Measurements from ENCODE around the gene SSBP3.
A peak's percentile ranks its signal among the peaks of the same experiment; 100 is the strongest.
"Not testable (repeated sequence)": the region's sequence is repeated elsewhere in the genome, so short reads cannot be mapped to it uniquely, and the experiment has no call there.

Gene SSBP3

DNA sequence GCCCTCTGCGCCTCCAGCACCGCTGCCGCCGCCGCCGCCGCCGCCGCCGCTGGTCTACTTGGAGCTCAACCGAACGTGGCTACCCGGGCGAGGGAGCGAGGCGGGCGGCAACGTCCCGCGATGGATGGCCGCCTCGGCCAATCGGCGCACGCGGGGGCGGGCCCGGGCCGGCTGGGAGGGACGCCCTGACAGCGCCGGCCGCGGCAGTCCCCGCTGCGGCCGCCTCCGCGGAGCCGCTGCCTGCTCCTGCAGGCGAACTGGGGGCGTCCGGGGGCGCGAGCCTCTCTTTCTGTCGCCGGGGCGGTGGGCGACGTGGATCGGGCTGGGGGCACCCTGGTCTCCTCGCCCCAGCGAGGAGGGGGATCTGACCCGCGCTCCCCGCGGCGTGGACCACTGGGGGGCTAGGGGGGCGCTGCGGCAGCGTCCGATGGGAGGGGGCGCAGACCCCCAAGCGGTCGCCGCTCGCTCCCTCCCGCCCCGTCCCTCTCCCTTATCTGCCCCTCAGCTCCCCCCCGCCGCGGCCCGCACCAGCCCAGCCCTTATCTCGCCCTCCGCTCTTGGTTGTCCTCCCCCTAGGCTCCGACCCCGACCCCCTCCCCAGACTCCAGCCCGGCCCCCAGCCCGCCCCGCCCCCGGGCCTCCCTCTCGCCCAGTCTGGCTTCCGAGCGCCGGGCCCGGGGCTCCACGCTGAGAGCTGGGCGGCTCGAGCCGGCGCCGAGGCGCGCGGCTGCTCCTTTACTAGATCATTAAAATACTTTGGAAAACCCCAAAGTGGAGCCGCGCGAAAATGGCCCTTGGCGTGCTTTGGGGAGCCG, at the start of gene SSBP3:
SSBP3 (minus strand) TSS at position 56 of the 815 bp plus-strand sequence.
- peak; percentile 84 to 90 for DNase-seq

DNA sequence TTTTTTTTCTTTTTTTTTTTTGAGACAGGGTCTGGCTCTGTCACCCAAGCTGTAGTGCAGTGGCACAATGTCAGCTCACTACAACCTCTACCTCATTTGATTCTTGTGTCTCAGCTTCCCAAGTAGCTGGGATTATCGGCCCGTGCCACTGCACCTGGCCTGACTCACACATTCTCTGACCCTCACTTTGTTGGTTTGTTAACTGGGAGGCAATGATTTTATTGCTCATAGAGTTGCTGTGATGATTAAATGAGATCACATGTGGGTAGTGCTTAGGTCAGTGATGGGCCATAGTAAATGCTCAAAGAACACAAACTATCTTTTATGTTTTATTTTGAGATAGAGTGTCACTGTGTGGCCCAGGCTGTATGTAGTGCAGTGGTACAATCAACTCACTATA, 47.3 kb upstream of the SSBP3 start:
- no peak for DNase-seq

DNA sequence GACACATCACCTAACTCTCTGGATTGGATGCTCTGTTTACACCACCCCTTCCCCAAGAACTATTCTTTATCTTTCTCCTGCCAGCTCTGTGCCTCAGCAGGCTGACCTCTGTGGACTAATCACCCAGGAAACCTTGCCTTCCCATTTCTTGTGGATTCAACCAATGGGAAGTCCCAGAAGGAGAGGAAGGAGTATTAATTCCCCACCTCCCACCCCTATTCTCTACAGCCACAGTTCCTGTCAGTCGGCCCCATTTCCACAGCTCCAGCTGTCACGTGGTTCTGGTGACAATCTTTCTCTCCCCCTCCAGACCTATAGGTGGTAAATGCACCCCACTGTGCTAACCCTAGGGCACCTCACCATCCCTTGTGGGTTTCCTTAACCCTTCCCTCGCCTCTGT, 46.8 kb upstream of the SSBP3 start:
- DNase-seq, result no peak

DNA sequence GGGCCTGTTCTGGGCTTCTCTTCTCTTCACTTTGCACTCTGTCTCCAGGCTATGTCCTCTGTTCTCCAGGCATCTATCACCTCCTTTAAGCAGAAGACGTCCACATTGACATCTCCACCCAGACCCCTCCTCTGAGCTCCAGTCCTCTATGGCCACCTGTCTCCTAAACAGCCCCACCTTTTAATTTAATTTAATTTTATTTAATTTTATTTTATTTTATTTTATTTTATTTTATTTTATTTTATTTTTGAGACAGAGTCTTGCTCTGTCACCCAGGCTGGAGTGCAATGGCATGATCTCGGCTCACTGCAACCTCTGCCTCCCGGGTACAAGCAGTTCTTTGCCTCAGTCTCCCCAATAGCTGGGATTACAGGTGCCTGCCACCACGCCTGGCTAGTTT, 43.2 kb upstream of the SSBP3 start:
- not testable (repeated sequence) for DNase-seq

DNA sequence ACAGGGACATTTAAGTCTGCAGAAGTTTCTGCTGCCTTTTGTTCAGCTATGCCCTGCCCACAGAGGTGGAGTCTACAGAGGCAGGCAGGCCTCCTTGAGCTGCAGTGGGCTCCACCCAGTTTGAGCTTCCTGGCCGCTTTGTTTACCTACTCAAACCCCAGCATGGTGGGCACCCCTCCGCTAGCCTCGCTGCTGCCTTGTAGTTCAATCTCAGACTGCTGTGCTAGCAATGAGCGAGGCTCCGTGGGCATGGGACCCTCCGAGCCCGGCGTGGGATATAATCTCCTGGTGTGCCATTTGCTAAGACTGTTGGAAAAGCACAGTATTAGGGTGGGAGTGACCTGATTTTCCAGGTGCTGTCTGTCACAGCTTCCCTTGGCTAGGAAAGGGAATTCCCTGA, 42.6 kb upstream of the SSBP3 start:
- DNase-seq, result not testable (repeated sequence)

DNA sequence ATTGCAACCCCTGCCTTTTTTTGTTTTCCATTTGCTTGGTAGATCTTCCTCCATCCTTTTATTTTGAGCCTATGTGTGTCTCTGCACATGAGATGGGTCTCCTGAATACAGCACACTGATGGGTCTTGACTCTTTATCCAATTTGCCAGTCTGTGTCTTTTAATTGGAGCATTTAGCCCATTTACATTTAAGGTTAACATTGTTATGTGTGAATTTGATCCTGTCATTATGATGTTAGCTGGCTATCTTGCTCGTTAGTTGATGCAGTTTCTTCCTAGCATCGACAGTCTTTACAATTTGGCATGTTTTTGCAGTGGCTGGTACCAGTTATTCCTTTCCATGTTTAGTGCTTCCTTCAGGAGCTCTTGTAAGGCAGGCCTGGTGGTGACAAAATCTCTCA, 40.9 kb upstream of the SSBP3 start:
- not testable (repeated sequence) for DNase-seq

DNA sequence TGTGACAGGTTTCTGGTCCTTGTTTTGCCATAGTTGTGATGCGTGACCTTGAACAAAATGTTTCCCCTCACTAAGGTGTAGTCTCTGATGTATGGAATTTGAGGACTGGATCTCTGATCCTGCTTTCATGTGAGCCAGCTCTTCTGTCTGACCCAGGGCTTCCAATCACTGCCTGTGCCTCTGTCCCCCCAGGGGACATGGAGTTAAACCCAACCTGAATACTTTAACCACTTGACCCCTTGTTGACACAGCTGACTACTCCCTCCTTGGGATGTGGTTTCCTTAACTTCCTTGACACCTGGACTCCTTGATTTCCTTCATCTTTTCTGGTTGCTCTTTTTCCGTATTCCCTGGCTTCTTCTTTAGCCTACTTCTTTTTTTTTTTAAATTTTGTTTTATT, 36.0 kb upstream of the SSBP3 start:
- no peak for DNase-seq

DNA sequence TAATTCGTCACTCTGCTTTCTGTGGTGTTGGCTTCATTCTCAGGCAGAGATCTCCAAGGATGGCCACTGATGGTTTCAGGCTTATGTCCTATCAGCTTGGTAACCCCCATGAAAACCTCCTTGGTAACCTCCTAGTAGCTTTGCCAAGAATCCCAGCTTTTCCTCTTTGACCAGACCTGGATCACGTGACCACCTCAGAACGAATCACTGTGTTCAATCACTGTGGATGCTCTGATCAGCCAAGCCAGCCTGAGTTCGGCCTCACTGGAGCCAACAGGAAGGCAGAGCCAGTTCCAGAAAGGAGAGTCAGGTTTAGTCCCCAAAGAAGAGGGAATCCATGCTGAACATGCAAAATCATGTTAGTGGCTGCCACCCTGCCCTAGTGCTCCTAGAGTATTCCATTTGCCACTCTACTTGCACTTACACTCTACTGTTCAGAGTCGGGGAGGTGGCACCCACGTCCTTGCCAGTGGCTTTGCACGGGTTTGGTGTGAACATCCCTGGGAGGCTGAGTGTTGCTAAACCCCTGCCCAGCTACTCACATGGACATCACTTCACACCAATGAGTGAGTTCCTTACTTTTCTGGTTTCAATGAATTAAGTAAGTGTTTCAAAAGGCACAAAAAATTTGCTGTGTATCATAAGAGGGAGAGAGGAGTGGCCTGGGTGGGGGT, 33.5 kb upstream of the SSBP3 start:
- no peak for DNase-seq

DNA sequence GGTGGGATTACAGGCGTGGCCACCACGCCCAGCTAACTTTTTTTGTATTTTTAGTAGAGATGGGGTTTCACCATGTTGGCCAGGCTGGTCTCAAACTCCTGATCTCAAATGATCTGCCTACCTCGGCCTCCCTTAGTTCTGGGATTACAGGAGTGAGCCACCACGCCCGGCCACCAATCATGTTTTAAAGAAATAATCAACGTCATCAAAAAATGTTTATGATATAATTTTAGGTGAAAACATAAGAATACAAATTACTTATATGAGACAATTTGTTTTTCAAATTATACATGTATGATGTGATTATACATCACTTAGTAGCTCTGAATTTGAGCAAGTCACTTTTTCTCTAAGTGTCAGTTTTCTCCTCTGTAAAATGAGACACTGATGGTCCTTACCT, 31.6 kb upstream of the SSBP3 start:
- DNase-seq, result no peak

DNA sequence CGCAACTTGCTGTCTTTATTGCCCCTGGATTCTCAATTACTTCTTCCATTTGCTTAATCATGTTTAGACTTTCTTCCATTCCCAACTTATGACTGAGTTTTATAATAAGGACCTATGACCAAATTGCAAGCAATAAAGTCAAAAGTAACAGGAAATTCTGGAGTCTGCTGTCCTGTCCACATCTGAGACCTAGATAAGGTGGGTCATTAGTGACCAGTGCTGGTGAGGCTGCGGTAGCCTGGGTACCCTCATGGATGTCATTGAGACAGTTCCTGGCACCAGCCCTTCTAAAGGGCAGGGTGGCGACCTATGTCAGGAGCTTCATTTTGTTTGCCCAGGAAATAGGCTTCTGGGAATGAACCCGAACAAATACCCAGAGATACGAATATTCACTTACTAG, 30.6 kb upstream of the SSBP3 start:
- no peak for DNase-seq

DNA sequence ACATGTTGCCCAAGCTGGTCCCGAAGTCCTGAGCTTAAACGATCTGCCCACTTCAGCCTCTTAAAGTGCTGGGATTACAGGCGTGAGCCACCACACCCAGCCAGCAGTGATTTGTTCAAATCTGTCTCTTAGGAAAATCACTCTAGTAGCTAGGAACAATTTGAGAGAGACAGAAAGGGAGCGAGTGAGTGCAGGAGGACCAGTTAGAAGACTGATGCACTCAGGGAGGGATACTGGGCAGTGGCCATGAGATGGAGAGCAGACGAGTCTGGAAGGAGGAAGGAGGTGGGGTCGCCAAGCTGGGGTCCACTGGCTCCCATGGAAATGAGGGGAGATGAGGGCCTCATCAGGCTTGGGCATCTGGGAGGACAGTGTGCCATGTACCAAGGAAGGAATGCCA, 23.6 kb upstream of the SSBP3 start:
- DNase-seq, result no peak

DNA sequence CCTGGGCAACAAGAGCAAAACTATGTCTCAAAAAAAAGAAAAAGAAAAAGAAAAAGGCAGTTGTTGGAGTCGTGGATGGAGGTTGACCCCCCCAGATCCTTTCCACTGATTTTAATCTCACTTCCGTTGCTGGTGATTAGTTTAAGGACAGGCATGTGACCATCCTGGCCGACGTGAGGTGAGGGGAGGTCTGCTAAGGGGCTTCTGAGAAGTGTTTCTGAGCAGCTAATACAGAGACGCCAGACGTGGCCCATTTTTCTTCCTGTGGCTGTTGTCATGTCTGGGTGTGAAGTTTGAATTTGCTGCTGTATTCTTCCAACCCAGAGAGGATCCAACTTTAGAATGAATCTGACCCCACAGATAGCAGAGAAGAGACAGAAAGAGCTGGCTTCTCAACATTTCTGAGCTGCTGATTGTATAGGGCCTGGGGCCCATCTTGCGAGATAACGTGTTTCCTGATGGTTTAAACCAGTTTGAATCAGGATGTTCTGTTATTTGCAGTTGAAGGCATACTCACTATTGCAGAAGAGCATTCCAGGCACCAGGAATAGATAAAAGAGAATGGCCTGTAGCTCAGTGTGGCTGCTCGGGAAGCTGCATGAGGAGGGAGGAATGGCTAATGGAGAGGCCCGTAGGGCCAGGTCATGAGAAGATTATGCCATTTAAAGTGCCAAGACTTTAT, 22.8 kb upstream of the SSBP3 start:
- no peak for DNase-seq

DNA sequence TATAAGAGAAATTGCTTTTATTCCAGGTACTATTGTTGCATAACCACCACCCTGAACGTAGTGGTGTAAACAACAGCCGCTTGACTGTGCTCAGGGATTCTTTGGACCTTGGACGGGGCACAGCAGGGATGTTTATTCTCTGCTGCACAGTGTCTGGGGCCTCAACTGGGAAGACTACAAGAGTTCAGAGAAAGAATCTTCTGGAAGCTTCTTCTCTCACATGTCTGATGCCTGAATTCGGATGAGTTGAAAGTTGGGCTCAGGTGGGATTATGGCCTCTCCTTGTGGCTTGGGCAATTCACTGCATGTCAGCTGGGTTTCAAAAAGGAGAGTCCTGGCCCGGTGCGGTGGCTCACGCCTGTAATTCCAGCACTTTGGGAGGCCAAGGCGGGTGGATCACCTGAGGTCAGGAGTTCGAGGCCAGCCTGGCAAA, 19.0 kb upstream of the SSBP3 start:
- no peak for DNase-seq

DNA sequence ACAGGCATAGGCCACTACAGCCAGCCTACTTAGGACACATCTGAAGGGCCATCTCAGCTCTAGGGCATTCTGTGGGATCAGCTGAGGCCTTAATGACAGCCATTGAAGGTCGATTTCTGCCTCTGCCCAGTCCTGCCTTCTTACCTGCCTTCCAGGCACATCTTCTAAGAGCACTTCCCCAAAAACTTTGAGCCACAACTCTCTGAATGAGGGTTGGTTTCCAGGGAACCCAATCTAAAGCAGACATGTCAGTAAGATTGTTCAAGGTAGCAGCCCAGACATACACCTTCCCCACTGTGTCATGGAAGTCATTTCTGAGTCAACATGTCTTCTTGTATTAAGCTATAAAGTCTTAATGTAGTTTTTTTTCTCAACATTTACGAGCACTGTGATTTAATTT, 18.2 kb upstream of the SSBP3 start:
- no peak for DNase-seq

DNA sequence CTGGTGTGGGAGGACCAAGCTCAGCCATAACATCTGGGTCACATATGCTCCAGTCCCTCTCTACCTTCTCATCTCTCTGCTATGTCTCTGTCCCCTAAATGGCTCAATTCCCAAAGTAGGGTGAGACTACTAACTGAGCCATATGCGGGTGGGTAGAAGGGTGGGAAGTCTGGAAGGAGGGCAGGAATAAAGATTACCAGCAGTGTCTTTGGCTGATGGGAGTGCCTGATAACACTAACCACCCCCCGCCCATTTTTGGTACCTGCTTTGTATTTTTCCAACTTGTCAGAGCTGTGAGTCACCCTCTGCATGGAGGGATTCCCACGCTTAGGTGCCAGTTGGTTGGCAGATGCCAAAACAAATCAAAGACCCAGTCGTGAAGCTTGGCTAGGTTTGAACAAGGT, 14.9 kb upstream of the SSBP3 start:
- DNase-seq, result no peak

DNA sequence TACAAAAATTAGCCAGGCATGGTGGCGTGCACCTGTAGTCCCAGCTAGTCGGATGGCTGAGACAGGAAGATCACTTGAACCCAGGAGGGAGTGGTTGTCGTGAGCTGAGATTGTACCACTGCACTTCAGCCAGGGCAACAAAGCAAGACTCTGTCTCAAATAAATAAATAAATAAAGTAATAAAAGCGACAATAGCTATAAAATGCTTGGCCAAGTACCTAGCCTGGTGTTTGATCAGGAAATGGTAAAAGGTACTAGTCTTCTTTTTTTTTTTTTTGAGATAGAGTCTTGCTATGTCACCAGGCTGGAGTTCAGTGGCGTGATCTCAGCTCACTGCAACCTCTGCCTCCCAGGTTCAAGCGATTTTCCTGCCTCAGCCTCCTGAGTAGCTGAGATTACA, 12.4 kb upstream of the SSBP3 start:
- not testable (repeated sequence) for DNase-seq

DNA sequence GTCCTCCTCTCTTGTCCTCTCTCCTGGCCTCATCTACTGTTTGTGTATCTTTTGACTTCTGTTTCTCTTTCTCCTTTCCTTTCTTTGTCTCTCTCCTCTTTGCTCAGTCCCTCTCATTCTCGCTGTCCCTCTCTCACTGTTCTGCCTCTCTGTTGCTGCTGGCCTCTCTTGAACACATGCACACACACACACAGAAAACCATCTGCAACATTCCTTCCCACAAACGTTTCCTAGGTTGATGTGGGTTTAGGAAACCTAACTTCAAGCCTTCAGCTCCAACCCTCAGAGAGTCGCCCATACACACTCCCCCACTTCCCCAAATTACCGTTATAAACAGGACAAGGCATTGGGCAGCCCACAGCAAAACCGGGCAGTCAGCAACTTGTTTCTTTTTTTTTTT, 10.9 kb upstream of the SSBP3 start:
- DNase-seq, result no peak

DNA sequence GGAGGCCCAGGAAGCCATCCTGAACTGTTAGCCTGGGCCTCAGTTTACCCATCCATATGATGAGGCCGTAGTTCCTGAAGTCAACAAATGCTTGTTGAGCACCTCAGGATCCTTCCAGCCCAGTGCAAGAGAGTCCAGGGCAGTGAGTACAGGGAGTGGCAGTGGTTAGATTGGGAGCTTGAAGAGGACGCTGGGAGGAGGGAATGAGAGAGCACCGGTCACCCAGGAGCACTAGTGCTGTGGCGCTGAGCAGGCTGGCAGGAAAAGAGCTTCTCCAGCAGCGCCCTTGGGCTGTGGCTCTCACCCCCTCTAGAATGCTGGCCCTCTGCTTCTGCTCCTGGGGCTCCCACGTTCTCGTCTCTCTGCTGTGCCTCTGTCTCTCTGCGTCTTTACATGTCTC, 10.2 kb upstream of the SSBP3 start:
- no peak for DNase-seq

DNA sequence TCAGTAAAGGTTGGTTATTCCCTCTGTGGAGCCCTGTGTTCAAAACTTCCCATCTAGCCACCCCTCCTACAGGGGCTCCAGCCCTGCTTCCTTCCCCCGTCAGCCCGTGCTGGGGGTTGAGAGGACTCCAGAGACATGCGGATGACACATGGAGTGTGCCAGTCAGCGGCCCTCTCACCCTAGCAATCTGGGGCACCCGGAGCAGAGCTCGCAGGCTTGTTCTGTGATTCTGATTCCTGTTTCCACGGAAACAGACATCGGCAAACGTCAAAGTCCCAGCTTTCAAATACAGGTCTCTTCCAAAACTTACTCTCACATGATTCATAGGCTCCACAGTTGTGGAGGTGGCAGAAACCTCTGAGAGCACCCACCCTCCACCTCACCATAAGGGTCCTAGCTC, 9.8 kb upstream of the SSBP3 start:
- peak in 1 of 2 donors; percentile 13 for DNase-seq

DNA sequence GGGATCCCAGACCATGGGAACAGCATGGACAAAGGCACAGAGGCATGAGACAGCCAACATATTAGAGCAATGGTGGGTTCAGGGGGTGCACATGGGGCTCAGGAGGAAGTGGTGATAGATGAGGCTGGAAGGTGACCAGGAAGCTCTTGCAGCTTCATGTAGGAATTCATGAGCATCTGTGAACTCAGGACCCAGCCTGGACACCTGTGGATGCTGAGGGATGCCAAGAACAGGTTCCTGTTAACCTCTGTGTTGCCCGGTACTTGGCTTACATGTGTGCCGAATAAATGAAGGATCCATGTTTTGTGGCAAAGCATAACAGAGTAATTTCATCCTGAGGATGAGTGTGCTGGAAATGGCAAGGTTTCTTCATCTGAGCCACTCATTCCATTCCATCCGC, 9.3 kb upstream of the SSBP3 start:
- DNase-seq, result no peak

DNA sequence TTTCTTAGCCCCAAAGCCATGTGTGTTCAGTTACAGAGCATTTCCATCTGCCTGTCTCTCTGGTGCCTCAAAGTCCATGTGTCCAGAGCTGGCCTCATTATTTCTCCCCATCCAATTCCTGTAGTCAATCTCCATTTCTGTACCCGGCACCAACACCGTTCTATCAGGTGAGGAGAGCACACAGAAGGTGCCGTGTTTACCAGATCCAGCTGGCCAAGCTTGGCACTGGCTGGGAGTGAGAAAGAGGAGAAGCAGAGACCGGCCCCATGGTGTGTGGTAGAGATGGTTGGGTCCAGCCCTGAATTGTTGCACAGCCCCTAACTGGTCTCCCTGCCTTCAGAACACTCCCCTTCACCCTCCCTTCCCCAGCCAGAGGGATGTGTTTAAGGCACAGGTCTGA, 7.5 kb upstream of the SSBP3 start:
- DNase-seq, result no peak

DNA sequence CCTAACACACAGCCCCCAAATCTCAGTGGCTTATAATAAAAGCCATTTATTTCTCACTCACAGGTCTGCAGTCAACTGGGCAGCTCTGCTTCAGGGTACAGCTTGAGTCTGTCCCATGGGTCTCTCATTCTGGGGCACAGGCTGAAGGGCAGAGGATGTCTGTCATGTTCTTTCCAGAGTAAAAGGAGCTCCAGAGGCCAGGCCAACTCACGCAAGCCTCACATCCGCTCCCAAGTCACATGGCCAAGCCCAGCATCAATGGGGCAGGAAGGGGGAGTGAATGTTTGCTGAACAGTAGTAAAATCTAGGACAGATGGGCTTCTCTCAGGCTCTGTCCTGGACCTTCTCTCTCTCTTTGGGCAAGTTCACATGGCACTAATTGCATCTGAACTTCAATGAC, 7.1 kb upstream of the SSBP3 start:
- DNase-seq, result peak in 1 of 2 donors; percentile 20

DNA sequence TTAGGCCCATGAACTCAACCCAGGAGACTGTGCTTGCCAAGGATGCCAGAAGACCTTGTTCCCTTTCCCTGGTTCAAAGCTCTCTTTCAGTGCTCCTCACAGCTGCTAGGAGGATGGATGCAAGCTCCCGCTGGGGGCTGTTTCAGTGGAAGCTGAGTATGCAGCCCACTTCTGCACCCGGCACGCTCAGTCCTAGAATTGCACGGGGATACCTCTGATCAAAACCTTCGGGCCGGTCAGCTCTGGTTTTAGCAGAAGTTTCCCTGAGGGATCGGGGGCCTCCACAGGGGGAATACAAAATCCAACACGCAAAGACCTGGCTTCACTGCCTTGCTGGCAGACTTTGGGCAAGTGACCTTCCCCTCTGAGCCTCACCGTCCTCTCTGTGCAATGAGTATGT, 4.2 kb upstream of the SSBP3 start:
- DNase-seq, result no peak

Measured in hippocampal formation (tissue), 2 donors.